Aorta (tissue), 5 donors: Measurements from ENCODE around the gene NQO1. TPM values are rescaled to one million over a fixed set of nuclear protein-coding genes. Genes with fewer than 3 reads are reported as not detected.
"Not testable (repeated sequence)": the region's sequence is repeated elsewhere in the genome, so short reads cannot be mapped to it uniquely, and the experiment has no call there.

Experiments used
- ATAC-seq: fragments of 200-7000 bp; cut with Tn5 transposase; one replicate; pipeline ENCODE4 v1.9.1; 2022; ENCODE audit warnings: moderate library complexity; ENCODE audit not compliant: low FRiP score
- DNase-seq, 2 donors: peaks; one replicate each; pipeline ENCODE4 v3.0.0-alpha.2; 2020
- H3K27ac ChIP-seq, 2 donors: one replicate each; pipeline ENCODE4 v1.5.1; 2013; ENCODE audit warnings: low read length in 2 of 2, mild to moderate bottlenecking in 2 of 2, moderate library complexity in 2 of 2, control low read depth in 1 of 2, inconsistent platforms in 1 of 2, low read depth in 1 of 2
- H3K27me3 ChIP-seq, 2 donors: one replicate each; pipeline ENCODE4 v1.6.1; 2013; ENCODE audit warnings: control low read depth in 1 of 2, low read length in 1 of 2, mild to moderate bottlenecking in 1 of 2, moderate library complexity in 1 of 2; ENCODE audit not compliant: insufficient read depth in 2 of 2, control insufficient read depth in 1 of 2
- H3K36me3 ChIP-seq, 2 donors: one replicate each; pipeline ENCODE4 v1.6.1; 2013; ENCODE audit warnings: control low read depth in 1 of 2, low read length in 1 of 2, mild to moderate bottlenecking in 1 of 2; ENCODE audit not compliant: insufficient read depth in 2 of 2, control insufficient read depth in 1 of 2
- H3K4me1 ChIP-seq, 2 donors: one replicate each; pipeline ENCODE4 v1.6.1; 2013; ENCODE audit warnings: low read length in 2 of 2, control low read depth in 1 of 2, mild to moderate bottlenecking in 1 of 2, moderate library complexity in 1 of 2; ENCODE audit not compliant: insufficient read depth in 2 of 2, control insufficient read depth in 1 of 2
- H3K4me3 ChIP-seq, 2 donors: one replicate each; pipeline ENCODE4 v1.5.1; 2013; ENCODE audit warnings: low read length in 2 of 2, control low read depth in 1 of 2, mild to moderate bottlenecking in 1 of 2
- H3K9me3 ChIP-seq: one replicate; pipeline ENCODE4 v1.6.1; 2013; ENCODE audit warnings: mild to moderate bottlenecking, low read length; ENCODE audit not compliant: control insufficient read depth
- WGBS, 2 donors: extraction: QIAGEN DNeasy Blood & Tissue Kit; methylation state at CpG; one replicate each; pipeline ENCODE4 v1.1.7; 2013; 5-methylcytosine and 5-hydroxymethylcytosine counted together
- intact Hi-C, 2 donors: fragments of 100-400 bp; cut with DNase I; formaldehyde crosslinking; loops; one replicate each; pipeline versions ENCODE4 v1.14.2 to v1.15.0; 2022
- polyA plus RNA-seq, 2 donors: library from polyadenylated mRNA; stranded (reverse); fragments of 200-250 nt; gene quantifications; one replicate each; pipeline ENCODE4 v1.2.3, GENCODE V29; 2013
- total RNA-seq, 2 donors: library from RNA; stranded (reverse); fragmentation: NEBNext Ultra II Directional; extraction: Animal tissue kit (Norgen Biotek cat#: 25700); gene quantifications; one replicate each; pipeline ENCODE4 v1.2.1, GENCODE V29; 2021
- donor health status: healthy with polysubstance abuse.
- donor health status: Bipolar disorder and iron deficiency.
- donor health status: DM: no; HTN: no; CAD: no.
- donor health status: DM: no; HTN: no; CAD: no.
- donor health status: DM: yes; HTN: yes; CAD: no.

Gene NQO1
- total and polyA plus RNA-seq, 4 donors, result 31.3 to 76.3 (median 53.1) TPM

- ATAC-seq (peak; percentile 79), DNase-seq (no peak)
- Histone ChIP-seq H3K36me3 (no peaks in the 10 kb centered on the region), H3K27me3 (no peaks in the 10 kb centered on the region), H3K4me1 (no peaks in the 10 kb centered on the region), H3K27ac (peak overlapping the region; percentile 72 to 94), H3K9me3 (no peaks in the 10 kb centered on the region), H3K4me3 (peak overlapping the region; percentile 88 to 91)
- 1% methylated on average over 14 of the region's 14 CpGs for WGBS, 2 donors
- intact Hi-C loops, result no loop called here
These were observed 36.6 kb upstream of the NQO1 start for GRCh38 chr16:69762814-69763598.

- no peaks in the 10 kb centered on the region for H3K36me3 ChIP-seq
- no peaks in the 10 kb centered on the region for H3K9me3 ChIP-seq
- peak within 1 kb of the TSS; percentile 87 to 94 for H3K27ac ChIP-seq
- H3K4me1 ChIP-seq, result no peaks in the 10 kb centered on the region
- intact Hi-C loops, result no loop called here
- H3K4me3 ChIP-seq, result peak within 1 kb of the TSS; percentile 88 to 91
- WGBS, 2 donors, result 1% methylated on average over 47 to 68 of the region's 68 CpGs
- DNase-seq (peak; percentile 80 to 92), ATAC-seq (peak; percentile 88)
- H3K27me3 ChIP-seq, result no peaks in the 10 kb centered on the region
These were observed 35.8 kb upstream of the NQO1 start, which contains the start of gene WWP2 for GRCh38 chr16:69761983-69762813. Gene WWP2, plus strand, starts transcription at chr16:69762332. Its CDS starts 24,679 bp downstream, at chr16:69787011.

GRCh38 chr16:69757375-69757774, 31.0 kb upstream of the NQO1 start:
- H3K27me3 ChIP-seq, H3K9me3 ChIP-seq, H3K4me3 ChIP-seq, ATAC-seq, intact Hi-C loops, H3K4me1 ChIP-seq, DNase-seq, H3K27ac ChIP-seq, H3K36me3 ChIP-seq: not testable (repeated sequence)
- 84 to 87% methylated on average over 13 of the region's 13 CpGs for WGBS, 2 donors

GRCh38 chr16:69756705-69757104, 30.3 kb upstream of the NQO1 start:
- no peaks in the 10 kb centered on the region for H3K9me3 ChIP-seq
- H3K36me3 ChIP-seq, result no peaks in the 10 kb centered on the region
- H3K4me1 ChIP-seq, result peaks cover 0 to 3% of the 10 kb centered on the region in 2 donors
- DNase-seq (no peak), ATAC-seq (no peak)
- WGBS, 2 donors, result 89 to 90% methylated on average over 10 of the region's 10 CpGs
- no peak overlapping the region for H3K27ac ChIP-seq
- intact Hi-C loops, result no loop called here
- no peaks in the 10 kb centered on the region for H3K27me3 ChIP-seq
- no peak overlapping the region for H3K4me3 ChIP-seq

GRCh38 chr16:69754469-69755310, 28.3 kb upstream of the NQO1 start, which contains the start of gene NOB1:
Gene NOB1, minus strand, starts transcription at chr16:69754926. Its CDS starts 16 bp downstream, at chr16:69754910.
- no peak within 1 kb of the TSS for H3K27ac ChIP-seq
- no peaks in the 10 kb centered on the region for H3K27me3 ChIP-seq
- WGBS, 2 donors, result 0 to 1% methylated on average over 58 of the region's 58 CpGs
- intact Hi-C loops, result loop anchor here (1.0 to 5.0 kb wide), 5 partner anchors 28 to 362 kb away; partner anchors contain the start of gene NQO1 (in 1 of the 2)
- DNase-seq, result peak; percentile 98 to 99
- peak; percentile 100 for ATAC-seq
- no peaks in the 10 kb centered on the region for H3K36me3 ChIP-seq
- H3K4me3 ChIP-seq, result peak within 1 kb of the TSS; percentile 12 to 74
- peaks cover 0 to 3% of the 10 kb centered on the region in 2 donors for H3K4me1 ChIP-seq
- H3K9me3 ChIP-seq, result no peaks in the 10 kb centered on the region

- H3K4me3 ChIP-seq, result peak overlapping the region; percentile 12 to 74
- H3K9me3 ChIP-seq, result no peaks in the 10 kb centered on the region
- 11 to 12% methylated on average over 4 of the region's 4 CpGs for WGBS, 2 donors
- intact Hi-C loops, result loop anchor here (1.0 to 5.0 kb wide), 5 partner anchors 27 to 362 kb away; partner anchors contain the start of gene NQO1 (in 1 of the 2)
- peaks cover 0 to 3% of the 10 kb centered on the region in 2 donors for H3K4me1 ChIP-seq
- H3K36me3 ChIP-seq, result no peaks in the 10 kb centered on the region
- H3K27me3 ChIP-seq, result no peaks in the 10 kb centered on the region
- H3K27ac ChIP-seq, result no peak overlapping the region
- DNase-seq (no peak), ATAC-seq (no peak)
These were observed 27.7 kb upstream of the NQO1 start for GRCh38 chr16:69754143-69754468.

GRCh38 chr16:69748694-69749345, 22.5 kb upstream of the NQO1 start:
- H3K27ac ChIP-seq, result no peak overlapping the region
- intact Hi-C loops, result no loop called here
- no peak overlapping the region for H3K4me3 ChIP-seq
- peak in 1 of 2 donors; percentile 57 for DNase-seq
- H3K9me3 ChIP-seq, result no peaks in the 10 kb centered on the region
- WGBS, 2 donors, result 85 to 86% methylated on average over 20 of the region's 20 CpGs
- H3K27me3 ChIP-seq, result no peaks in the 10 kb centered on the region
- H3K36me3 ChIP-seq, result peaks cover 4 to 9% of the 10 kb centered on the region in 2 donors
- ATAC-seq, result no peak
- H3K4me1 ChIP-seq, result peaks cover 0 to 3% of the 10 kb centered on the region in 2 donors

- no peaks in the 10 kb centered on the region for H3K4me1 ChIP-seq
These were observed 20.8 kb upstream of the NQO1 start for GRCh38 chr16:69747115-69747514.

More at GRCh38 chr16:69747115-69747514, 20.8 kb upstream of the NQO1 start:
- H3K27ac ChIP-seq, result no peak overlapping the region
- peaks cover 4 to 9% of the 10 kb centered on the region in 2 donors for H3K36me3 ChIP-seq
- intact Hi-C loops, result no loop called here
- no peak overlapping the region for H3K4me3 ChIP-seq
- no peaks in the 10 kb centered on the region for H3K27me3 ChIP-seq
- no peaks in the 10 kb centered on the region for H3K9me3 ChIP-seq
- no peak for ATAC-seq
- 93 to 95% methylated on average over 8 of the region's 8 CpGs for WGBS, 2 donors
- no peak for DNase-seq
